ENCODE data around the gene PRDM8.
"Not testable (repeated sequence)": the region's sequence is repeated elsewhere in the genome, so short reads cannot be mapped to it uniquely, and the experiment has no call there.

The PRDM8 gene

DNA sequence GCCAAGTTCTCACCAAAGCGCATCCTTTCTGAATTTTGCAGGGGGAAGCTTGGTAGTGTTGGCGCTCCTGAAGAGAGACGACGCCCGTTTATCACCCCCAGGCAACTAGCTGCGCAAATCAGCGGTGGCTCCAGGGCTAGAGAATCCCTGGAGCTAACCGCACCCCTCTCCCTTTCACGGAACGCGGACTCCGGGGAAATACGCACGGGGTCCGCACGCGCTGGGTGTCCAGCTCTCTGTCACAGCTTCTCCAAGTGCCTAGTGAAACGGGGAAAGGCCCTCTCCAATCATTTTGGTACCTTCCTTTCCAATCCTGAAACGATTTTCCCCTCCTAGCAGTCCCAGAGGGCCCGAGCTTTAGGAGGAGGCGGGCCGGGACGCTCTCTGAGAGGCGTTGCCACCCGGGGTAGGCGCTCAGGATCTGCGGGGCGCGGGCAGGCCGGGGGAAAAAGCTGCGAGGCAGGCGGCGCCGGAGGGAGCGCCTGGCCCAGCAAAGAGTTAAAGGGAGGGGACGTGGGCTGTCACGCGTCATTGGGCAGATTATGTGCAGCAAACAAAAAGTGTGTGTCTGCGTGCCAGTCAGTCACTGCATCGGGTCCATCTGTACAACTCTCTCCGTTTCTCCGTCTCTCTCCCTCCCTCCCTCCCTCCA lies at the start of gene PRDM8:
TSS of gene PRDM8 (plus strand) at position 582 of the 652 bp plus-strand sequence. CDS start 2,578 bp downstream, outside the sequence.
- in situ Hi-C loops (cut with MboI; ENCODE audit: low sequenced_read_pairs): no loop called here

DNA sequence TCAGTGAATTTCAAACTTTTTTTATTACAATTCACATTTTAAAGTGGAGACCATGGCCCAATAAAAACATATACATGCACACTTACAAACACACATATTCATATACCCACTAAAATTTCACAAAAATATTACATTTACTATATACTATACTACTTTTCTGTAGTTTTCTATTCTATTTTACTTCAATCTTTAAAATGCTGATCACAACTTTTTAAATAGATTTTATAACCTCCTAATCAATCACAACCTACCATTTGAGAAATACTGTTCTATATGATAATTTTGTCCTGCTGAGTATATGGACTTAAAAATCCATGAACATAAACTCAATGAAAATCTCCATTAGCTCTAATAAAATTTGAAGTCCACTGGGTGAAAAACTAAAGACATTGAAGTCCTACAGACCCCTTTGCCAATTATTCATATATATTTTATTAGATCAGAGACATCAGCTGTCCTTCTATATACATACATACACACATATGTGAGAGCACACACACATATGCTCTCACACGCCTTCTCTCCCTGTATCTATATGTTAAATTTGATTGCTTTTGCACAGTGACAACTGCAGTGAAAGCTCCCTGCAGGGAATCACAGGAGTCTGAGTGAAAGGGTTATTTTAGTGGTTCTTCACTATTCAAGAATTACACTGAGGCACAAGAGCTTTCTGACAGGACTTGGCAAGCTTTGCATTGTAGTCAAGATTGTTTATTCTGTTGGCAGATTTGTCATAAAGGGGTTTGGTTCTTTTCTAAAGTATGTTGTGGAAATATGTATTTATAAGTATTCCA lies 46.7 kb upstream of the PRDM8 start:
- in situ Hi-C loops (cut with MboI; ENCODE audit: low sequenced_read_pairs): no loop called here

DNA sequence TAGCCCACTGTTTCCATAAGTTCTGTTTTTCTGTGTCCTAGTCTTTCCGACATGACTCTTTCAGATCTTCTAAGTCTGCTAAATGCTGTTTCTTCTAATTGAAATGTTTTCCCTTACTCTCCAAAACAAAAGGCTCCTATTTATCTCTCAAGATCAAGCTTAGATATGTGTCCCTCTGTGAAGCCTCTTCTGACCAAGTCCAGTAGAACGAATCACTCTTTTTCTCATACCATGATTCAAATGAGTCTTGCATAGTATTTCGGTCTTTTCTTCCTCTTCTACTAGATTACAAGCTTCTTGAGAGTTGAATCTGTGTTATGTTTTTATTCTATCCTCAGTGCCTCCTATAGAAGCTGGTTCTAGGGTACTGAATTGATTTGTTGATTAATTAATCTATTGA lies 45.3 kb upstream of the PRDM8 start:
- in situ Hi-C loops (cut with MboI; ENCODE audit: low sequenced_read_pairs): no loop called here

DNA sequence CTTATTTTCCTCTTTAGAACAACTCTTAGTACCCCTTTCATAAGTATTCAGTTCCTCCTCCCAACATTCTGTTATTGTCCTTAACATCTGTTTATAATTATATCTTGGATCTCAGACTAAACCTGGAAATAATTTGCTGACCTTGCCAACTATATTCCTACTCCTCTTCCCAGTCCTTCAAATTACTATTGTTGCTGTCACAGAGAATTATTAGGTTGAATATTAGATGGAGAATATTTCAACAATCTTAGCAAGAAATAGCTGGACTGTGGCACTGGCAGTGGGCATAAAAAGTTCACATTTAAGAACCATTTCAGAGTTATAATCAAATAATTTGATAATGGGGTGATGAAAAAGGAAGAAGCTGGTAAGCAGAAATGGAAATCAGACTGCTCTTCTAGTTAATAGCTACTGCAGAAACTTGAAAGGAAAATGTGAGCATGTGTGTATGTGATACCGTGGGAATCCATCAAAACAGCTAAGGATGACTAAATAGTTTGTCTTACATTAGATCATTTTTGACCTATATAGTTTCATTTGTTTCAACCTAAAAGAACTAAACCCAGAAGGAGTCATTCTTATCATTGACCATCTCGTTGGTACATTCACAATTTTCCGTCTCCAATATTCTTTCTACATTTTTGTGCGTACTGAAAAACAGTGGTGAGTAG lies 43.3 kb upstream of the PRDM8 start:
- in situ Hi-C loops (cut with MboI; ENCODE audit: low sequenced_read_pairs): no loop called here

DNA sequence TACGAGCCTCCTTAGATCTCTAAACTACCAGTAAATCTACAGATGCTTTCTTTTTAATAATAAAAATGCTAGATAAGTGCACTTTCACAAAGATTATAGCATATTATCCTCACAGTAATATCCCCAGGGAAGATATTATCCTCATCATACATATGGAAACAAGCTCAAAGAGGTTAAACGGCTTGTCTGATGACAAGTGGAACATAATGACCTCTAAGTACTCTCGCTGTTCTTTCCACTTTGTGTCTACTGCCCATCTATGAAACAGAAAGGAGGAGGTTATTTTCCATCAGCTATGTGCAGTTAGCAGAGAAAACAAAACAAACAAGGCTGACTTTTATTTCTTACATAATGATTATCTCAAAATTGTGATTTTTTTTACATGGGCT lies 42.8 kb upstream of the PRDM8 start:
- in situ Hi-C loops (cut with MboI; ENCODE audit: low sequenced_read_pairs): no loop called here

DNA sequence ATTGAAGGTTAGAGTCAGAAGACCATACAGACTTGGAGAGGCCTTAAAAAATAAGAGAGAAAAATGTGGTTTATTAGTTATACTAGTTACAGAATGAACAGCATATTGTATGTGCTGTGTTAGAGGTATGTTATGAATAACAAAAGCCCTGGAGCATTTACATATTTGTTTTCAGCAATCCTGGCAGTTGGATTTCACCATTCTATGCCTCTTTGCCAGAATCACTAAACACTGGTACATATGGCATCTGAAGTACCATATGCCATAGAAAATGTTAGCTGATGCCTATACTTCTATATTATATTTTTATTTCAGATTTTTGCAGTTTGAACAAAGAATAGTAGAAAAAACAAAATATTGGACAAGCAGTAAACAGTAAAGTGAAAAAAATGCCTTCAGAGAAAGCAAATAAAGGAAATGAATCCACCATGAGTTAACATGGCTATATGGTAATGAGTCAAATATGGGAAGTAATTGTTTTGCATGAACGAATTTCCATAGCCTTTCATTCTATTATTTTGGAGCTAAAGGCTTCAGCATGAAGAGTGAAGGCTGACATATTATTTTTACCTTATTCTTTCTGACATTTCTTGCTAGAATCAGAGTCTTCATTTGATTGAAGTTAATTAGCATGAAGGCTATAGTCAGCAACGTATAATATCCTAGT lies 41.9 kb upstream of the PRDM8 start:
- in situ Hi-C loops (cut with MboI; ENCODE audit: low sequenced_read_pairs): no loop called here

DNA sequence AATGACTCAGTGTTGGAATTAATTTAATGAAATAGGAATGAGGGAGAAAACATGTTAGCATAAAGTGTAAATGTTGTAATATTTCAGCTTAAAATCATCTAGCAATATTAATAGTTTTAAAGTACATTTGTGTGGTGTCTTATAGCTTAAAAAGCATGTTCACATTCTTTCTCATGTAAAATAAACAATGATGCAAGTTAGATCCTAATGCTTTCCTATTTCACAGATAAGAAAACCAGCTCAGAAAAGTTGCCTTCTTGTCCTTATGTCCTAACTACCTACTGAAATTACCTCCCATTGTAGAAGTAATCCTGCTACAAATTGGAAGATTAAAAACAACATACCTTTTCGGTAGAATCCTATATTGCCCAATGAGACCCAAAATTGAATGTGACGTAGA lies 40.9 kb upstream of the PRDM8 start:
- in situ Hi-C loops (cut with MboI; ENCODE audit: low sequenced_read_pairs): no loop called here

DNA sequence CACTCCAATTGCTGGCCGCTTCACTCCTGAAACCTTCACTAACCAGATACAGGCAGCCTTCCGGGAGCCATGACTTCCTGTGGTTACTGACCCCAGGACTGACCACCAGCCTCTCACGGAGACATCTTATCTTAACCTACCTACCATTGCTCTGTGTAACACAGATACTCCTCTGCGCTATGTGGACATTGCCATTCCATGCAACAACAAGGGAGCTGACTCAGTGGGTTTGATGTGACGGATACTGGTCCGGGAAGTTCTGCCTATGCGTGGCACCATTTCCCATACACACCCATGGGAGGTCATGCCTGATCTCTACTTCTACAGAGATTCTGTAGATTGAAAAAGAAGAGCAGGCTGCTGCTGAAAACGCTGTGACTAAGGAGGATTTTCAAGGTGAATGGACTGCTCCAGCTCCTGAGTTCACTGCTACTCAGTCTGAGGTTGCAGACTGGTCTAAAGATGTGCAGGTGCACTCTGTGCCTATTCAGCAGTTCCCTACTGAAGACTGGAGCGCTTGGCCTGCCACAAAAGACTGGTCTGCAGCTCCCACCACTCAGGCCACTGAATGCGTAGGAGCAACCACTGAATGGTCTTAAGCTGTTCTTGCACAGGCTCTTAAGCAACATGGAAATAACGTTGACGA lies 35.8 kb upstream of the PRDM8 start:
- in situ Hi-C loops (cut with MboI; ENCODE audit: low sequenced_read_pairs): no loop called here

DNA sequence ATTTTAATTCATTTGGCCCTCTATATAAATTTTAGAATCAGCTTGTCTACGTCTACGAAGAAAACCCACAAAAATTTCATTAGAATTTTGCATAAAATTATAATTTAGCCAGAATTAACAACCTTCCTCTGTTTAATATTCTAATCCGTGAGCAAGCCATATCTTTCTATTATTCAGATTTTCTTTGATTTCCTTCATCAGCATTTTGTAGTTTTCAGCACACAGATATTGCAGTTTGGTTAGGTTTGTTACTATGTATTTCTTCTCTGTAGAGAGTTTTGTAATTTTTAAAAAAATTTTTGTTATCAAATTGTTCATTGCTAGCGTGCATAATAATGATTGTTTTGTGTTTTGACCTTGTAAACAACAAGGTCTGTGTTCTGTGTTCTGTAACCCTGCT lies 34.9 kb upstream of the PRDM8 start:
- in situ Hi-C loops (cut with MboI; ENCODE audit: low sequenced_read_pairs): no loop called here

DNA sequence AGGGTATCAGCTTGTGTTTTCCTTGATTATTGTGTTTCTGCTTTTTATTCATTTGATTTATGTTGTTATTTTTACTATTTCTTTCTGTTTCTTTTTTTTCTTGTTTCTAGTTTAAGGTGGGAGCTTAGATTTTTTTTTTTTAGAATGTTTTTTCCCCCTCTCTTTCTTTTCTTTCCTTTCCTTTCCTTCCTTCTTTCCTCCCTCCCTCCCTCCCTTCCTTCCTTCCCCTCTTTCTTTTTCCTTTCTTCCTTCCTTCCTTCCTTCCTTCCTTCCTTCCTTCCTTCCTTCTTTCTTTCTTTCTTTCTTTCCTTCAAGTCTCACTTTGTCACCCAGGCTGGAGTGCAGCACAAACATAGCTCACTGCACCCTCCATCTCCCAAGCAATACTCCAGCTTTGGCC lies 31.4 kb upstream of the PRDM8 start:
- in situ Hi-C loops (cut with MboI; ENCODE audit: low sequenced_read_pairs): no loop called here

DNA sequence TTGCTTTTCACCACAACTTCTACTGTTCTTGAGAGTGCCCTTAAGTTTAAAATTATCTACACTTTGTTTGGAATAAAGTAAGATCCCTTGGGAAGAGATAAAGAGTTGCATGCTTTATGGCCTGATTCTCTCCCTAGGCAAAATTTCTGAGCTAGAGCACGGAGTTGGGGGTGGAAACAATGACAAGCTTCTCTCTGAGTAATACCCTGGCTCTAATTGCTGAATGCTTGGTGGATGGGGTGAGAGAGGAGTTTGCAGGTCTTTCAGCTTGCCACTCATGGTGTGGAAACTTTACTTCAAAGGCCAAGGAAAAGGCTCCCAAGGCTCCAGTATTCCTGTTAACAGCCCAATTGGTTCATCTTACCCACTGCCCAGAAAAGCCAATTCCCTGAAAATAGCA lies 26.1 kb upstream of the PRDM8 start:
- in situ Hi-C loops (cut with MboI; ENCODE audit: low sequenced_read_pairs): no loop called here

DNA sequence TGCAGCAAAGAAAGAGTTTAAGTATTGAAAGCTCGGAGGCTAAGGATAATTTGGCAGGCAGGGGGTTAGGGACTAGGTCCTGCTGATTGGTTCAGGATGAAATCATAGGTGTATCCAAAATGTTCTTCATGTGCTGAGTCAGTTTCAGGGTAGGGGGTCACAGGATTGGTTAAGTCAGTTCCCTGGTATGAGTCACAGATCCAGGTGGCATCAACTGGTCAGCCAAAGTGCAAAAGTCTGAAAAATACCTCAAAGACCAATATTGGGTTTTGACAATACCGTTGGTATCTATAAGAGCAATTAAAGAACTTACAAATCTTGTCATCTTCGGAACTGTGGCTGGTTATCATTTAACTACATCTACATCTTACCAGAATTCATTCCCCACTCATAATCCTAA lies 25.6 kb upstream of the PRDM8 start:
- in situ Hi-C loops (cut with MboI; ENCODE audit: low sequenced_read_pairs): no loop called here

DNA sequence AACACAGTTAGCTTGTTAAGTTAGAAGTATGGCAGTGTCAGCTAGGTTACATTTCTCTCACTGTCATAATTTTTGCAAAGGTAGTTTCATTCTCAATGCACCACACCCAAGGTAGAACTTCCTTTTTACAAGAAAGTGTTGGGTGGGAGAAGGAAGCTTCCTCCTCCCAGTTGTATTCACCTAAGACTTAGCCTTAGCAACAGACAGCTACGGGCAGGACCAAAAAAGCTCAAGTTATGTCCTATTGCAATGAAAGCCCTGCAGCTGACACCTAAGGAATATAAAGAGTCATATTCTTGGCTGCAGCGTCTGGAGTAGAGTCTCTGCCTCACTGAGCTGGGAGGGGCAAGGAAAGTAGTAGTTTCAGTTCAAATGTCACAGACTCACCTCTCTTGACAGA lies 25.1 kb upstream of the PRDM8 start:
- in situ Hi-C loops (cut with MboI; ENCODE audit: low sequenced_read_pairs): no loop called here

DNA sequence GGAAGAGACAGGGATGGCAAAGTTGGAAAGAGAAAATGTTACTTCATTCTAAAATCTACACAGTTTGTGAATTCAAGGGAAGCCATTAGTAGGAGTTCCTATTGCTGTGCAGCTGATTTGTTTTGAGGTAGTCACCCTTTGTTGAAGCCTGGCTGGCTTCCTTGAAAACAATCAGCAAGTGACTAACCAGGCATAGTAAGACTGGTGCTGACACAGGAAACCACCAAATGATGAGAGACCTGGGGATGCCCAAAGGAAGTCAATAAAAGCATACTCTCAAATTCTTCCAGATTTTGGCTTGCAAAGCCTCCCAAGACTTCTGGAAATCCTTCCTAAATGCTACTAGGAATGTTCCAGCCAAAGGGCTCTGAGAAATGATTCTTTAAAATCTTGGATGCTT lies 23.9 kb upstream of the PRDM8 start:
- in situ Hi-C loops (cut with MboI; ENCODE audit: low sequenced_read_pairs): no loop called here

DNA sequence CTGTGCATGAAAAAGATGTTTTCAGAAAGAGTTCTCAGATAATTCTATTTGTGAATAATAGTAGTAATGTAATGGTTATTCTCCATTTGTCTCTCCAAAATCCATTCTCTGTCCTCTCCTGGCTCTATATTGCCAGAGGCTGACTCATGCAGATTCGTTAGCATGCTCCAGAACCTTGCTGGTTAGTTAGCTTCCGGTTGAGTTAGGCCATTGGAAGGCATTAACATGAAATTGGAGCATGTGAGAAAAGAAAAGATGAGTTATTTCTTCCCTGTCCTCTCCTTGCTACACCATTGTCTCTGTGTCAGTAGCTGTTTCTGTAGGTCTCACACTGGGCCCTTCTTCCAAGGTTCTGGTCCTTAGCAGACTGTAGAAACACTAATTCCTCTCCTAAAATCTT lies 23.5 kb upstream of the PRDM8 start:
- in situ Hi-C loops (cut with MboI; ENCODE audit: low sequenced_read_pairs): no loop called here

DNA sequence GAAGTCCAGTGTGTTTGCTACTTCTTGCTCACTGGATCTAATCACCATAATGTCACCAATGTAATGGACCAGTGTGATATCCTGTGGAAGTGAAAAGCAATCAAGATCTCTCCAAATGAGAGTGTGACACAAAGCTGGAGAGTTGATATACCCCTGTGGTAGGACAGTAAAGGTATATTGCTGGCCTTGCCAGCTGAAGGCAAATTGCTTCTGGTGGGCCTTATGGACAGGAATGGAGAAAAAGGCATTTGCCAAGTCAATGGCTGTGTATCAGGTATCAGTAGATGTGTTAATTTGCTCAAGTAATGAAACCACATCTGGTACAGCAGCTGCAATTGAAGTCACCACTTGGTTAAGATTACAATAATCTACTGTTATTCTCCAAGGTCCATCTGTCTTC lies 19.5 kb upstream of the PRDM8 start:
- in situ Hi-C loops (cut with MboI; ENCODE audit: low sequenced_read_pairs): not testable (repeated sequence)

DNA sequence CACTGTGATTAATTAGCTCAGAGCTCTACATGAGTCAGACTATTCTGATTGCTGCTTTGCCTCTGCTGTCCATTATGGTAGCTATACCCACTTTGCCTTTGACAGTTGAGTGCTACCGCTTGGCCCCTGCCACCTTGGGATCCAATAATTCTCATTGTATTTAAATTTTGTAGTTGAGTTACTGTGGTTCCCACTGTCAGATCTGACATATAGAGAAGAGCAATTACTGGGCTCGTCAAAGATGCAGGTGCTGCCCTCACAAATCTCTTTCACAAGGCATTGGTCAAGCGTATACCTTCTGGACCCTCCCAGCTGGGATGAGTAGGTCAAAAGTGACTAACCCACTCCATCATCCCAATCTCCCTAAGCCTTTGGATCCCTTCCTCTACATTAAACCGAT lies 18.3 kb upstream of the PRDM8 start:
- in situ Hi-C loops (cut with MboI; ENCODE audit: low sequenced_read_pairs): no loop called here

DNA sequence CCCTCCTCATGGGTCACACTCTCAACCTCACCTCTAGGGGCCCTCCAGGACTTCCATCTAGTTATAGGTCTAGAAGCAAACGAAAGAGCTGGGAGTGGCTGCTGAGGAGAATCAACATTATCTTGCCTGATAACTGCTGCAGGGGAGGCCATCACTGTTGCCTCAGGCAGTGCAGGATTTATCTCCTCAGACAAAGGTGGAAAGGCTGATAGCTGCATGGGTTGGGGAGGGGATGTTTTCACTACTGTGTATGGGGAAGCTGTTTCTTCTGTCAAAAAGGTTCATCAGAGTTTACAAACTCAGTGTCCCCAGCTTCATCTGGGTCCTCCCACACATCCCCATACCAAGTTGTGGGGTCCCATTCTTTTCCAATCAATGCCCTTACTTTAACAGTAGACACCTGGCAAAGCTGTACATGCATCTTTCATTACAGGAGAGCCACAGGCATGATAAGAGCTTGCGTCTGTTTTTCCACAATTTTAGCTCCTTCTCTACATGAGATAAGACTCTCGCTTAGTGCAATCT lies 17.6 kb upstream of the PRDM8 start:
- in situ Hi-C loops (cut with MboI; ENCODE audit: low sequenced_read_pairs): no loop called here

DNA sequence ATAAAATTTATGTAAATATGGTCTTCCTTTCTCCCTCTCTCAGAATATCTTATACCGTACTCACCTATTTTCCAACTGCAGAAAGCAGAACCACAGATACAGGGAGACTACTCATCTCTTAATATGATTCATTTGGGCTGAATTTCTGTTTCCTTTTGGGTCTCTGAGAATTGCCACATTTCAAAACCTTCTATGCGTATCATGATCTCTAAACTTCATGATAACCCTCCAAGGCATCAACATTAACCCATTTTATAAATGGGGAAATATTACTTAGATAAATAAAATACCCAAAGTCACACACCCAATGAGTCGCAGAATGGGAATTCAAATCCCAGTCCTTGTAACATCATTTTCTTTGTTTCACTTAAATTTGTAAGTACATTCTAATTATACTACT lies 16.6 kb upstream of the PRDM8 start:
- in situ Hi-C loops (cut with MboI; ENCODE audit: low sequenced_read_pairs): no loop called here

DNA sequence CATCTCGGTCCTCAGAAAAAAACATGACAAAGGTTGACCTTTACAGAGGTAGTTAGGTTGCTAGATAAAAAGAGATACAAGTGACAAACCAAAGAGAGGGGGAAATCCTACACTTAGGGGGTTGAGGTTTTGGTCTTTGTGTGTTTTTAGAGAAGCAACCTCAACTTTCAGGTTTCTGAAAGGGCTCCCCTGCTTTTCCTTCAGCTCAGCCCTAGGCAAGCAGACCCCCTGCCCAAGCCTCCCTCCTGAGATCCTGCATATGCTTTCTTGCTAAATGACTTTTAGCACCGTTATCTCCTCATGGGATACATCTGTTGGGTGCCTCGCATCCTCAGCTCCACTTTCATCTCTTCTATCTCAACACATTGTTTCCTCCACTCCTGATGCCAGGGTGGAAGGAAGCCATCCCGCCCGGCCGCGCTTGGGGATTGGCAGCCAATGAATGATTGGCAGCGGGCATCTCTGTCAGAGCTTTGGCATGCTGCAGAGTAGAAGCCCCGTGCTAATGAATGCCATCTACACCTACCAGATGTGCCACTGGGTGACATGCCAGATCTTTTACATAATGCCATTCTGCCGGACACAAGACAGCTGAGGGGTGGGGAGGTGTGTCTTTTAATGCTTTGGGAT lies 15.0 kb upstream of the PRDM8 start:
- in situ Hi-C loops (cut with MboI; ENCODE audit: low sequenced_read_pairs): no loop called here

Measured in HL-60/S4 treated with retinoic acid at 250 ng/mL for 4 days and 3 days (cell line).